ENCODE results near the gene CYB561D2. TPM values are rescaled to one million over a fixed set of nuclear protein-coding genes. Genes with fewer than 3 reads are reported as not detected.
A peak's percentile ranks its signal among the peaks of the same experiment; 100 is the strongest.

Gene CYB561D2
- total RNA-seq, 1 experiment from 2014 or later: 27.5 TPM

DNA sequence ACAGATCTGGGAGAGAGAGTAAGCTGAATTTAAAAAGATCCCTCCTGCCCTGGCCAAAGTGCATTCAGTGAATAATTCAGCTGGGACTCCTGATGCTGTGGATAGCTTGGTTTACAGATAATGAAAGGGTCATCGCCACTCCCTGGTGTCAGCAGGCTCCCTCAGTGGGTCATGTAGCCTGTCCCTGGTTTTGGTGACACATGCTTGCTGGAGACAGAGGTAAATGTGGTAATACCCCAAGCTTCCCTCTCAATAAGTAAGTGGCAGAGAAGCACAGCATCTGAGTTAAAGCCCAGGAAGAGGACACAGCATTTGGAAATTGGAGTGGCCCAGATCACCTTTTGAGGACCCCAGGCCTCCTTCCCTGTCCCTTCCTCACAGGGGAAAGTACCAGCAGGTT lies 6.8 kb downstream of the CYB561D2 start:
- ChIA-PET POLR2A (no interaction called here), CTCF (interaction anchor here (0.6 to 2.0 kb wide), 3 partner anchors 9 to 206 kb away, joined by 3 to 12 read pairs (median 5); no protein-coding TSS in a partner anchor)
- peak overlapping the region; percentile 71 to 79 for H3K4me3 ChIP-seq (ENCODE audit: low read depth in 2 of 2, low read length in 2 of 2)
- peaks cover 14% of the 10 kb centered on the region for H3K4me1 ChIP-seq (ENCODE audit: control insufficient read depth, insufficient read depth, low read length)
- H3K9me3 ChIP-seq (ENCODE audit: control insufficient read depth, insufficient read depth, low read depth, low read length): no peaks in the 10 kb centered on the region
- intact Hi-C loops (cut with micrococcal nuclease; ENCODE audit: unreplicated experiment) (no loop called here), in situ Hi-C loops (cut with HindIII; ENCODE audit: low pct_unique_long_range_greater_than_20kb, low sequenced_read_pairs) (no loop called here)
- no peak for ATAC-seq
- no peaks in the 10 kb centered on the region for H3K27me3 ChIP-seq (ENCODE audit: control insufficient read depth, insufficient read depth, low read length)
- no peak for DNase-seq (ENCODE audit: low read depth, low spot score)
- TF ChIP-seq CTCF (IDR thresholded peaks at IDR 0.05) (no peak), TCF7L2 (IDR thresholded peaks at IDR 0.05; ENCODE audit: low read depth, low read length) (no peak)
- TSS peak; percentile 77 for BruUV-seq (replicated peaks)
- H3K27ac ChIP-seq (ENCODE audit: low read length): peak overlapping the region; percentile 81; the same call in 1 of the 2 replicates
- no peaks in the 10 kb centered on the region for H3K36me3 ChIP-seq (ENCODE audit: control insufficient read depth, insufficient read depth, low read length)

DNA sequence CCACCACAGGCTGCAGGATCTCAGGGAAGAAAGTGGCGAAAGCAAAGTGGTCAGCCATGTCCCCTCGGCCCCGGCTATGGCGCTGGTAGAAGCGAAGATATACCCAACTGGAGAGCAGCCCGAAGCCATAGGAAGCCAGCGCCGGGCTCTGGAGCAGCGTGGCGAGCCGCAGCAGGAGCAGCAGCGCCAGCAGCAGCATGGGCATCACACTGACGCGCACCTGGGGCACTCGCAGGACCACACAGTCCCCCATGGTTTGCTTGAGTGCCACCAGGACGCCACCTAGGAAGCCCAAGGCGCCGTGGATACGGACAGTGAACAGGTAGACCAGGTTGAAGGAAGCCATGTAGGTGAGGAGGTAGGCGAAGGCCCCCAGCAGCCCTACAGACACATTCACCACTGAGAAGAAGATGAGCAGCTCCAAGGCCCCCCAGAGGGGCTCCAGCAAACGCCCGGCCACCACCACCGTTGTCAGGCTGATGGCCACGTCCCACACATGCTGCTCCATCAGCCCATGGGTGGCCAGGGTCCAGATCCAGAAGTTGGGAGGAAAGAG lies 7.8 kb downstream of the CYB561D2 start:
- Histone ChIP-seq H3K27me3 (ENCODE audit: control insufficient read depth, insufficient read depth, low read length) (no peaks in the 10 kb centered on the region), H3K4me1 (ENCODE audit: control insufficient read depth, insufficient read depth, low read length) (peaks cover 14% of the 10 kb centered on the region), H3K9me3 (ENCODE audit: control insufficient read depth, insufficient read depth, low read depth, low read length) (no peaks in the 10 kb centered on the region), H3K27ac (ENCODE audit: low read length) (peak overlapping the region; percentile 81), H3K36me3 (ENCODE audit: control insufficient read depth, insufficient read depth, low read length) (no peaks in the 10 kb centered on the region), H3K4me3 (ENCODE audit: low read depth in 2 of 2, low read length in 2 of 2) (peak overlapping the region; percentile 71 to 79)
- in situ Hi-C loops (cut with HindIII; ENCODE audit: low pct_unique_long_range_greater_than_20kb, low sequenced_read_pairs): no loop called here
- BruUV-seq (replicated peaks): no TSS peak
- ATAC-seq (no peak), DNase-seq (ENCODE audit: low read depth, low spot score) (no peak)
- TF ChIP-seq CTCF (IDR thresholded peaks at IDR 0.05) (no peak), SIN3A (IDR thresholded peaks at IDR 0.05; ENCODE audit: borderline replicate concordance, insufficient read depth, low read depth, low read length) (0 out of 2 replicates have a peak, but pooled peaks have one; percentile 0)
- ChIA-PET CTCF (no interaction called here), POLR2A (no interaction called here)
- intact Hi-C loops (cut with micrococcal nuclease; ENCODE audit: unreplicated experiment): no loop called here

- DNase-seq (ENCODE audit: low read depth, low spot score): peak; percentile 87
- Histone ChIP-seq H3K9me3 (ENCODE audit: control insufficient read depth, insufficient read depth, low read depth, low read length) (no peaks in the 10 kb centered on the region), H3K27ac (ENCODE audit: low read length) (peak within 1 kb of the TSS; percentile 81), H3K36me3 (ENCODE audit: control insufficient read depth, insufficient read depth, low read length) (no peaks in the 10 kb centered on the region), H3K4me1 (ENCODE audit: control insufficient read depth, insufficient read depth, low read length) (peaks cover 14% of the 10 kb centered on the region), H3K4me3 (ENCODE audit: low read depth in 2 of 2, low read length in 2 of 2) (peak within 1 kb of the TSS; percentile 71 to 79), H3K27me3 (ENCODE audit: control insufficient read depth, insufficient read depth, low read length) (no peaks in the 10 kb centered on the region)
- in situ Hi-C loops (cut with HindIII; ENCODE audit: low pct_unique_long_range_greater_than_20kb, low sequenced_read_pairs): no loop called here
- peak; percentile 99 for ATAC-seq
- TF ChIP-seq CTCF (IDR thresholded peaks at IDR 0.05) (no peak), POLR2AphosphoS5 (IDR thresholded peaks at IDR 0.05; ENCODE audit: low read depth, low read length) (peak; percentile 52; the same call in 1 of the 2 replicates), TCF7L2 (IDR thresholded peaks at IDR 0.05; ENCODE audit: low read depth, low read length) (no peak), SIN3A (IDR thresholded peaks at IDR 0.05; ENCODE audit: borderline replicate concordance, insufficient read depth, low read depth, low read length) (no peak)
- TF ChIP-seq, protein P1, sequence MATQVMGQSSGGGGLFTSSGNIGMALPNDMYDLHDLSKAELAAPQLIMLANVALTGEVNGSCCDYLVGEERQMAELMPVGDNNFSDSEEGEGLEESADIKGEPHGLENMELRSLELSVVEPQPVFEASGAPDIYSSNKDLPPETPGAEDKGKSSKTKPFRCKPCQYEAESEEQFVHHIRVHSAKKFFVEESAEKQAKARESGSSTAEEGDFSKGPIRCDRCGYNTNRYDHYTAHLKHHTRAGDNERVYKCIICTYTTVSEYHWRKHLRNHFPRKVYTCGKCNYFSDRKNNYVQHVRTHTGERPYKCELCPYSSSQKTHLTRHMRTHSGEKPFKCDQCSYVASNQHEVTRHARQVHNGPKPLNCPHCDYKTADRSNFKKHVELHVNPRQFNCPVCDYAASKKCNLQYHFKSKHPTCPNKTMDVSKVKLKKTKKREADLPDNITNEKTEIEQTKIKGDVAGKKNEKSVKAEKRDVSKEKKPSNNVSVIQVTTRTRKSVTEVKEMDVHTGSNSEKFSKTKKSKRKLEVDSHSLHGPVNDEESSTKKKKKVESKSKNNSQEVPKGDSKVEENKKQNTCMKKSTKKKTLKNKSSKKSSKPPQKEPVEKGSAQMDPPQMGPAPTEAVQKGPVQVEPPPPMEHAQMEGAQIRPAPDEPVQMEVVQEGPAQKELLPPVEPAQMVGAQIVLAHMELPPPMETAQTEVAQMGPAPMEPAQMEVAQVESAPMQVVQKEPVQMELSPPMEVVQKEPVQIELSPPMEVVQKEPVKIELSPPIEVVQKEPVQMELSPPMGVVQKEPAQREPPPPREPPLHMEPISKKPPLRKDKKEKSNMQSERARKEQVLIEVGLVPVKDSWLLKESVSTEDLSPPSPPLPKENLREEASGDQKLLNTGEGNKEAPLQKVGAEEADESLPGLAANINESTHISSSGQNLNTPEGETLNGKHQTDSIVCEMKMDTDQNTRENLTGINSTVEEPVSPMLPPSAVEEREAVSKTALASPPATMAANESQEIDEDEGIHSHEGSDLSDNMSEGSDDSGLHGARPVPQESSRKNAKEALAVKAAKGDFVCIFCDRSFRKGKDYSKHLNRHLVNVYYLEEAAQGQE (IDR thresholded peaks at IDR 0.05; ENCODE audit: insufficient read depth in 1 of 2, low read depth in 2 of 2, low read length in 1 of 2): no peak
- ChIA-PET POLR2A (no interaction called here), CTCF (no interaction called here)
- intact Hi-C loops (cut with micrococcal nuclease; ENCODE audit: unreplicated experiment): no loop called here
- TSS peak; percentile 86 for BruUV-seq (replicated peaks)
Observed at GRCh38 chr3:50358911-50359759, 8.5 kb downstream of the CYB561D2 start, which contains the start of gene TMEM115. Gene TMEM115, minus strand, starts transcription at chr3:50359521. Its CDS starts 458 bp downstream, at chr3:50359063.
